Activated CD4-positive, alpha-beta T cell treated with anti-CD3 and anti-CD28 coated beads for 48 hours (primary cell): Measurements from ENCODE around the gene SLC2A1.

Source experiments
- DNase-seq: peaks from one replicate; pipeline ENCODE4 v3.0.0-alpha.2; 2020

The SLC2A1 gene

GRCh38 chr1:42887366-42887765 is 71.3 kb downstream of the SLC2A1 start:
- DNase-seq: no peak

- DNase-seq: no peak
Observed at GRCh38 chr1:42886800-42887199, 71.9 kb downstream of the SLC2A1 start.

DNA sequence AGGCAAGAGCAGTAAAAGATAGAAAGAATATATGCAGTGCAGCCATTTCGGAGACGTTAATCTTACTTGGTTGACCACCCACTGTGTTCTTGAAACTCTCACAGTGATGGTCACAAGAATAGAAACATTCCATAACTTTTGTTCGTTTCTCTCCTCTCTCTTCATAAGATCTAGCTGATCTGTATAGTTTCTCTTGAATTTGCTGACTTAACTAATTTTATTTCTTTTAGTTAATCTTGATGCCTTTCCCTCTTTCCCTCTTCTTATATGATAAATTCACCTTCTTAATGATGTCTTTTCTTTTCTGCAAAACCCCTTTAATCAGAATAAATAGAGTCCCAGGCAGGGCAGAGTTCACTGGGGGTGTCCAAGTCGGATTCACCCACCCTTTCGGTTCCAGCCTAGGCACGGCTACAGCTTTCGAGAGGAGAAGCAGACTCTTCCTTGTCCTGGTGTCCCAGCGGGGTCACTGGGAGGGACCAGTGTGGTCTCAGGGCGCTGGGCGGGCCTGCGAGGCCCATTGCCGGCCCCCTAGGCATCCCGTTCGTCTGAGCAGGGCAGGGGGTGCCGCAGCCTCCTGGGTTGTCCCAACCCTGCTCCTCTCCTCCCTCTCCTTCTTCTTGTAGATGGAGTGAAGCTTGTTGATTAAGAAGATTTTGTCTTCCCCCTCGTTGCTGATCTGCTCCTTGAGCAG is 72.5 kb downstream of the SLC2A1 start:
- no peak for DNase-seq

GRCh38 chr1:42880384-42880783 is 78.3 kb downstream of the SLC2A1 start:
- no peak for DNase-seq

DNA sequence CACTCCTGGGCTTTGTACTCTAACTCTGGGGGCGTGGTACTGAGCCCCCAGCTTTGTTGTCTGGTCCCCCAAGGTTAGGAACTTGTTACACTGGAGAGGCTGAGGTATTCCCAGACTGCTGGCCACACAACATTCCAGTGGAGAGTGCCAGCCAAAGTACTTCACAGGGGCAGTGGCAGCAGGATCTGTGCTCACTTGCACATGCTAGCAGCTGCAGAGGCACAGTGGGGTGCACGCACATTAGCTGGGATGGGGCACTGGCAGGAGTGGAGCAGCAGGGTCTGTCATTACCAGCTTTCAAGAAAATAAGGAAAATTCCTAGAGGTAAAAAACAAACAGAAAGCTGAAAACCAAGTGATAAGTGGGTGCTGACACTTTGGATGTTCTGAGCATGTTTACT is 81.3 kb downstream of the SLC2A1 start:
- DNase-seq: no peak

- DNase-seq: no peak
Observed at GRCh38 chr1:42876009-42876408, 82.7 kb downstream of the SLC2A1 start.
